Chondrocyte (in vitro differentiated cells): Measurements from ENCODE around the gene TPM1. TPM values are rescaled to one million over a fixed set of nuclear protein-coding genes. Genes with fewer than 3 reads are reported as not detected.
A peak's percentile ranks its signal among the peaks of the same experiment; 100 is the strongest.

Source experiments
- DNase-seq: peaks from one replicate; pipeline ENCODE4 v3.0.0; 2021; ENCODE audit warnings: mixed read lengths, low spot score
- H3K27ac Mint-ChIP-seq: one replicate; pipeline ENCODE4 v1.8.0; 2021; ENCODE audit warnings: mild to moderate bottlenecking, moderate library complexity, mixed read lengths; ENCODE audit not compliant: unreplicated experiment
- H3K27me3 Mint-ChIP-seq: 2 replicates; pipeline ENCODE4 v1.8.0; 2021; ENCODE audit warnings: low read depth, mixed read lengths
- H3K36me3 Mint-ChIP-seq: 2 replicates; pipeline ENCODE4 v1.8.0; 2021; ENCODE audit warnings: low read depth, mixed read lengths
- H3K4me1 Mint-ChIP-seq: 2 replicates; pipeline ENCODE4 v1.8.0; 2021; ENCODE audit warnings: low read depth, mild to moderate bottlenecking, mixed read lengths
- H3K4me3 Mint-ChIP-seq: one replicate; pipeline ENCODE4 v1.8.0; 2021; ENCODE audit warnings: mild to moderate bottlenecking, moderate library complexity, mixed read lengths; ENCODE audit not compliant: unreplicated experiment
- H3K9me3 Mint-ChIP-seq: 2 replicates; pipeline ENCODE4 v1.8.0; 2021; ENCODE audit warnings: low read depth, mixed read lengths
- CTCF ChIP-seq: fragments of 200-600 bp; sonication (generic); IDR thresholded peaks from 2 replicates; pipeline ENCODE4 v1.5.0; 2021; ENCODE audit warnings: antibody characterized with exemption, mild to moderate bottlenecking, moderate library complexity
- total RNA-seq: library from RNA; stranded (reverse); gene quantifications from 3 replicates; pipeline ENCODE4 v1.2.1, GENCODE V29; 2021

The TPM1 gene
- total RNA-seq, 1 donor from 2014 or later, result 2,332 TPM

GRCh38 chr15:63061975-63062374 is 19.4 kb downstream of the TPM1 start:
- no peak overlapping the region for H3K4me3 Mint-ChIP-seq
- peaks cover 84% of the 10 kb centered on the region for H3K4me1 Mint-ChIP-seq

GRCh38 chr15:63063164-63063756 is 20.7 kb downstream of the TPM1 start:
- Mint-ChIP-seq H3K9me3 (no peaks in the 10 kb centered on the region), H3K36me3 (peaks cover 87% of the 10 kb centered on the region), H3K27me3 (no peaks in the 10 kb centered on the region), H3K4me3 (no peak overlapping the region), H3K4me1 (peaks cover 84% of the 10 kb centered on the region), H3K27ac (peak overlapping the region; percentile 81)
- DNase-seq, result no peak
- no peak for TF ChIP-seq CTCF

More at GRCh38 chr15:63061975-63062374, 19.4 kb downstream of the TPM1 start:
- TF ChIP-seq CTCF, result no peak
- no peak for DNase-seq
- peaks cover 87% of the 10 kb centered on the region for H3K36me3 Mint-ChIP-seq
- peak overlapping the region; percentile 73 for H3K27ac Mint-ChIP-seq
- no peaks in the 10 kb centered on the region for H3K9me3 Mint-ChIP-seq
- no peaks in the 10 kb centered on the region for H3K27me3 Mint-ChIP-seq

- Mint-ChIP-seq H3K27me3 (no peaks in the 10 kb centered on the region), H3K4me1 (peaks cover 86% of the 10 kb centered on the region), H3K27ac (peak overlapping the region; percentile 76), H3K36me3 (peaks cover 90% of the 10 kb centered on the region), H3K4me3 (no peak overlapping the region), H3K9me3 (no peaks in the 10 kb centered on the region)
- TF ChIP-seq CTCF, result no peak
- no peak for DNase-seq
Measured at GRCh38 chr15:63063877-63064409, 21.4 kb downstream of the TPM1 start.

GRCh38 chr15:63065262-63066221 is 23.0 kb downstream of the TPM1 start:
- H3K4me3 Mint-ChIP-seq, result no peak overlapping the region

More at GRCh38 chr15:63065262-63066221, 23.0 kb downstream of the TPM1 start:
- Mint-ChIP-seq H3K27me3 (no peaks in the 10 kb centered on the region), H3K4me1 (peaks cover 84% of the 10 kb centered on the region), H3K9me3 (no peaks in the 10 kb centered on the region), H3K27ac (peak overlapping the region; percentile 89), H3K36me3 (peaks cover 84% of the 10 kb centered on the region)
- no peak for TF ChIP-seq CTCF
- DNase-seq, result no peak
